Fibroblast of the aortic adventitia (primary cell): ENCODE results near the gene GIT1. TPM values are rescaled to one million over a fixed set of nuclear protein-coding genes. Genes with fewer than 3 reads are reported as not detected.

ENCODE experiments used
- DNase-seq: peaks from one replicate; pipeline ENCODE4 v3.0.0-alpha.2; 2010; ENCODE audit warnings: low read depth
- H3K4me3 ChIP-seq: 2 replicates; pipeline ENCODE4 v1.5.1; 2011; ENCODE audit warnings: low read depth, mild to moderate bottlenecking, control low read depth, low read length, moderate library complexity
- total RNA-seq: library from RNA; depleted of rRNA; stranded (reverse); fragments of >200 nt; gene quantifications from 2 replicates; pipeline ENCODE4 v1.2.3, GENCODE V29; 2012; ENCODE audit warnings: low replicate concordance
- TF ChIP-seq, protein P1 (sequence below): IDR thresholded peaks from 2 replicates; pipeline ENCODE4 v1.5.1; 2011; ENCODE audit warnings: mild to moderate bottlenecking, low read length, control low read depth, inconsistent platforms; ENCODE audit not compliant: insufficient read depth

The GIT1 gene, protein sequence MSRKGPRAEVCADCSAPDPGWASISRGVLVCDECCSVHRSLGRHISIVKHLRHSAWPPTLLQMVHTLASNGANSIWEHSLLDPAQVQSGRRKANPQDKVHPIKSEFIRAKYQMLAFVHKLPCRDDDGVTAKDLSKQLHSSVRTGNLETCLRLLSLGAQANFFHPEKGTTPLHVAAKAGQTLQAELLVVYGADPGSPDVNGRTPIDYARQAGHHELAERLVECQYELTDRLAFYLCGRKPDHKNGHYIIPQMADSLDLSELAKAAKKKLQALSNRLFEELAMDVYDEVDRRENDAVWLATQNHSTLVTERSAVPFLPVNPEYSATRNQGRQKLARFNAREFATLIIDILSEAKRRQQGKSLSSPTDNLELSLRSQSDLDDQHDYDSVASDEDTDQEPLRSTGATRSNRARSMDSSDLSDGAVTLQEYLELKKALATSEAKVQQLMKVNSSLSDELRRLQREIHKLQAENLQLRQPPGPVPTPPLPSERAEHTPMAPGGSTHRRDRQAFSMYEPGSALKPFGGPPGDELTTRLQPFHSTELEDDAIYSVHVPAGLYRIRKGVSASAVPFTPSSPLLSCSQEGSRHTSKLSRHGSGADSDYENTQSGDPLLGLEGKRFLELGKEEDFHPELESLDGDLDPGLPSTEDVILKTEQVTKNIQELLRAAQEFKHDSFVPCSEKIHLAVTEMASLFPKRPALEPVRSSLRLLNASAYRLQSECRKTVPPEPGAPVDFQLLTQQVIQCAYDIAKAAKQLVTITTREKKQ
- total RNA-seq: 22.0 and 38.6 TPM in 2 replicates

DNA sequence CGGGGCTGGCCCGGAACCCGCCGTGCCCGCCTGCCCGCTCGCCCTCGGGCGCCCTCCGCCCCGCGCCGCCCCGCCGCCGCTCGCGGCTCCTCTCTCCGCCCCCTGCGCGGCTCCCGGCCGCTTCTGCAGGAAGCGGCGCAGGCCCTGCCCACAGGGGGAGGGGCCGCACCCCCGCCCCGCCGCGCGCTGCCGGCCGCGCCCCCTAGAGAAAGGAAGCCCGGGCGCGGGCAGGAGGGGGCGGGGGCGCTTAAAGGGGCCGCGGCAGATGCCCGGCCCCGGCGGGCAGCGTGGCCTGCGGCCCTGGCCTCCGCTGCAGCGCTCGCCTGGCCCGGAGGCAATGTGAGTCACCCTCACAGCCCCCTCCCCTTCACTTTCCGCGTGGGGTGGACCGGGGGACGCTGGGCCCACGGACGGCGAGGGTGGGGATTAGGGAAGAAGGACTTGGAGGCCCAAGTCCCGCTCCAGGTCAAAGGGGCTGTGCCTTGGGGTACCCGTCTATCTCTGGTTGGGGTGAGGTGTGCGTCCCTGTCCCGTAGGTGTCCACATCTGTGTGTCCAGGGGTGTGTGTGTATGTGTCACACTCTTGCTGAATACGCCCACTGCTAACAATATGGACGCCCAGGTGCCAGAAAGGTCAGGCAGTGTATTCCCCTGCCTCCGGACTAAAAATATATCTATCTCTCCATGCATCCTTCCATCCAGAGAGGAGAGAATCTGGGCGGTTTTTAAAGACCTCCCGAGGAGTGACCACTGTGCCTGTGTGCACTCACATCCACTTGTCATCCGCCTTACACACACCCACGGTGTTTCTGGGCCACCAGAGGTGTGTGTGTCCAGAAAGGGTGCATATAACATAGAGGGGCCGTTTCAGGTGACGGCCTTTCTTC lies at the start of gene GIT1:
GIT1 (minus strand) TSS at position 125 of the 887 bp plus-strand sequence. CDS start 270 bp downstream, outside the sequence.
- H3K4me3 ChIP-seq: peak within 1 kb of the TSS; percentile 83
- TF ChIP-seq, protein P1, sequence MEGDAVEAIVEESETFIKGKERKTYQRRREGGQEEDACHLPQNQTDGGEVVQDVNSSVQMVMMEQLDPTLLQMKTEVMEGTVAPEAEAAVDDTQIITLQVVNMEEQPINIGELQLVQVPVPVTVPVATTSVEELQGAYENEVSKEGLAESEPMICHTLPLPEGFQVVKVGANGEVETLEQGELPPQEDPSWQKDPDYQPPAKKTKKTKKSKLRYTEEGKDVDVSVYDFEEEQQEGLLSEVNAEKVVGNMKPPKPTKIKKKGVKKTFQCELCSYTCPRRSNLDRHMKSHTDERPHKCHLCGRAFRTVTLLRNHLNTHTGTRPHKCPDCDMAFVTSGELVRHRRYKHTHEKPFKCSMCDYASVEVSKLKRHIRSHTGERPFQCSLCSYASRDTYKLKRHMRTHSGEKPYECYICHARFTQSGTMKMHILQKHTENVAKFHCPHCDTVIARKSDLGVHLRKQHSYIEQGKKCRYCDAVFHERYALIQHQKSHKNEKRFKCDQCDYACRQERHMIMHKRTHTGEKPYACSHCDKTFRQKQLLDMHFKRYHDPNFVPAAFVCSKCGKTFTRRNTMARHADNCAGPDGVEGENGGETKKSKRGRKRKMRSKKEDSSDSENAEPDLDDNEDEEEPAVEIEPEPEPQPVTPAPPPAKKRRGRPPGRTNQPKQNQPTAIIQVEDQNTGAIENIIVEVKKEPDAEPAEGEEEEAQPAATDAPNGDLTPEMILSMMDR: no peak
- DNase-seq: peak; percentile 71

DNA sequence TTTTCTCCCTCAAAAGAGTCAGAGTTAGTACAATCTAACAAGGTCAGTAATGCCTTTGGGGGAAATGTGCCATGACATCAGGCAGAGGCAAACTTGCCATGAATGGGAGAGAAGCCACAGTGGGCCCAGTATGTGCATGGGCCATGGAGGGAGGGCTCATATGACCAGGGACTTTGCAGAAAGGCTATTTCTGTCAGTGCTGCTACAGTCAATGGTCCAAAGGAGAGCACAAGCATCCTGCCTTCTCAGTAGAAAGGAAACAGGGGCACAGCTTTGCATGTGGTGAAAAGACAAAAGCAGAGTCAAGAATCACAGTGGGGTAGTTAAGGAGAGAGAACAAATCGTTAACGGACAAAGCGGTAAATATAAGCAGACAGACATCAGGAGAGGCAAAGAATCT lies 44.4 kb upstream of the GIT1 start:
- no peak for DNase-seq
- no peak overlapping the region for H3K4me3 ChIP-seq
- TF ChIP-seq, protein P1: no peak

DNA sequence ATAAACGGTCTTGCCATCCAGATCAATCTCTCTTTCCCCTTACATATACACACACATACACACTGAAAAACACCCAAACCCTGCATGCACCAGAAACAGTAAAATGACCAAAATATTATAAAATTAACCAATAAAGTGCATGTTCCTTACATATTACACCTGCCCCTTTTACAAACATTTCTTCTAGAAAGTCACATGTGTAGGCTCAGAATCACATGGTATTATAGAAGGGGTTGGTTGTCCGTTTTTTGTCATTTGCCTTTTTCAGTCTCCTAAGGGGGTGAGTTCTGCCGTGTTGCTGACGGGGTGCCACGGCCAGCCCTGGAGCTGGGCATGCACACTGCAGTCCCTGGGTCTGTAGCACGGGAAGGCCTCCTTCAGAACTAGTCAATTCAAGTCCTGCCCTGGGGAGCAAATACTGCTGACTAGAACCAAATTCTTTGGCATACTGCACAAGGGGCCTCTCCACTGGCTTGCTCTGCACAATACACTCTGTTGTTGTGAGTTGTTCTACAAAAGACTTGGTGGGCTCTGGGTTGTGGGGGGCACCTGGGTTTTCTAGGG lies 41.3 kb upstream of the GIT1 start:
- H3K4me3 ChIP-seq: no peak overlapping the region
- no peak for DNase-seq
- TF ChIP-seq, protein P1: no peak

DNA sequence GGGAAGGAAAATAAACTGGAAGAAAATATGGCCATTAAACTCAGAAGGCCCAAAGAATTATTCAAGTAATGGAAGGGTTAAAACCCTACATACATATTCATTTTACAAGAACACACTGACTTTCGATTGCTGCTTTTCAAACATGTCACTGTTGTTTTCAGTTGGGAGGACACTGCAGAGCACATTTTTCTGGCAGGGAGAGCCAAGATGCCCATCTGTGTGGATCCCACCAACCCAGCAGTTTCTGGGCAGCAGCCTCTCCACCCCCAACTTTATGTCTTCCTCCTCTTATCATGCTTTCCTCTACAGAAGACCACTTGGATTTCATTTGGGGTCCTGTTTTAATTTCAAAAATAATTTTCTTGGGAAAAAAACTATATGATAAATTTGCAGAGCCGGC lies 40.4 kb upstream of the GIT1 start:
- no peak for DNase-seq
- TF ChIP-seq, protein P1: no peak
- H3K4me3 ChIP-seq: no peak overlapping the region

DNA sequence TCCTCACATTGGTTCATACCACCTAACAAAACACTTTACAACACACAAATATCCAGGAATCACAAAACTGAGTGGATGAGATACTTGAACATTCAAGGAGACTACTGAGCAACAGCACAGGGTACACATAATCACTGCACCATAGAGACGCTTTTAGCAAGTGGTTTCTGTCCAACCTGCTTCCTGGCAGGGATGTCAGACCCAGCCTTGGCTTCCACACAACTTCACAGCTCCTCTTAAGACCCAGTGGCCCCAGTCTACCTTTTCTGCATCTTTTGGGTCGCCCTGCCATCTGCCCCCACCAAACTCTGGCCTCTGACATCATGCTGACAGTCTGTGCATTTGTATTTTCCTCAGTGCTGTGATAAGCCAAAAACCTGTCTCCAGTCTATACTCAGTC lies 39.2 kb upstream of the GIT1 start:
- no peak overlapping the region for H3K4me3 ChIP-seq
- TF ChIP-seq, protein P1: no peak
- no peak for DNase-seq

DNA sequence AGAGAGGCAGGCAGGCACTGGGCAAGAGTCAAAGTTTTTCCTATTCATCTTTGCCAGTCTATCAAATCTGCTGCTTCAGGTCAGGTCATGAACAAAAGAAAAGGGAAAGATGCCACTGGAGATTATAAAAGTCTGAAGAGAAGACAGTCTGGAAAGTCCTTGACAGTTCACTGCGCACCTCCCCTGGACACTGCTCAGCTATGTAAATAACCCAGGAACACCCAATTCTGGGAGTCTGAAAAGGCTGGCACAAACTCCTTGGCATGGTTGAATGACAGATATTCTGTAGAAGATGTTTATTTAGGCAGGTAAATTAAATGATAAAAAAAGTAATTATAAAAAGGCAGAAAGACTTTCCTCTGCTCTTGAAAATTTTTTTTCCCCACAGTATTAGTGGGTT lies 38.5 kb upstream of the GIT1 start:
- H3K4me3 ChIP-seq: no peak overlapping the region
- TF ChIP-seq, protein P1: no peak
- DNase-seq: no peak
